ENCODE results near the gene POU3F2.
A peak's percentile ranks its signal among the peaks of the same experiment; 100 is the strongest.

The POU3F2 gene

GRCh38 chr6:98831057-98831958, 3.1 kb upstream of the POU3F2 start:
- DNase-seq (ENCODE audit: low read depth), result no peak

- DNase-seq (ENCODE audit: low read depth), result no peak
Measured at GRCh38 chr6:98831959-98832283, 2.5 kb upstream of the POU3F2 start.

- DNase-seq (ENCODE audit: low read depth), result peak; percentile 84
Measured at GRCh38 chr6:98832284-98833056, 1.9 kb upstream of the POU3F2 start.

- peak; percentile 38 for DNase-seq (ENCODE audit: low read depth)
Measured at GRCh38 chr6:98833057-98833306, 1.4 kb upstream of the POU3F2 start.

GRCh38 chr6:98833307-98834059, 891 bp upstream of the POU3F2 start:
- DNase-seq (ENCODE audit: low read depth), result peak; percentile 36

GRCh38 chr6:98835149-98836024, 1.0 kb downstream of the POU3F2 start:
- peak; percentile 8 for DNase-seq (ENCODE audit: low read depth)

GRCh38 chr6:98836025-98836961, 1.9 kb downstream of the POU3F2 start:
- DNase-seq (ENCODE audit: low read depth), result no peak

- DNase-seq (ENCODE audit: low read depth), result no peak
Measured at GRCh38 chr6:98836962-98837944, 2.9 kb downstream of the POU3F2 start.

- DNase-seq (ENCODE audit: low read depth), result no peak
Measured at GRCh38 chr6:98838032-98838431, 3.7 kb downstream of the POU3F2 start.

GRCh38 chr6:98838975-98839374, 4.6 kb downstream of the POU3F2 start:
- DNase-seq (ENCODE audit: low read depth), result no peak

- DNase-seq (ENCODE audit: low read depth), result peak; percentile 39
Measured at GRCh38 chr6:98839781-98840361, 5.5 kb downstream of the POU3F2 start.

GRCh38 chr6:98840385-98840784, 6.0 kb downstream of the POU3F2 start:
- no peak for DNase-seq (ENCODE audit: low read depth)

- no peak for DNase-seq (ENCODE audit: low read depth)
Measured at GRCh38 chr6:98840996-98841513, 6.7 kb downstream of the POU3F2 start.

GRCh38 chr6:98841621-98842341, 7.4 kb downstream of the POU3F2 start:
- no peak for DNase-seq (ENCODE audit: low read depth)

- DNase-seq (ENCODE audit: low read depth), result no peak
Measured at GRCh38 chr6:98842342-98843180, 8.2 kb downstream of the POU3F2 start.

GRCh38 chr6:98843271-98844243, 9.2 kb downstream of the POU3F2 start:
- no peak for DNase-seq (ENCODE audit: low read depth)

Measured in ELR (cell line).